C4-2B (cell line): ENCODE data around the gene XIRP2.

ENCODE experiments used
- H3K27ac ChIP-seq: fragments of 450-650 bp; 2 replicates; pipeline ENCODE4 v1.5.1; 2017
- CTCF ChIP-seq: fragments of 450-650 bp; conservative IDR thresholded peaks from 2 replicates; pipeline ENCODE4 v1.5.1; 2017; ENCODE audit warnings: mild to moderate bottlenecking
- ZFX ChIP-seq: fragments of 450-650 bp; IDR thresholded peaks from 2 replicates; pipeline ENCODE4 v1.6.1; 2017

Gene XIRP2

GRCh38 chr2:166888180-166888579 is at the start of gene XIRP2:
Gene XIRP2, plus strand, starts transcription at chr2:166888480. Its CDS starts 15,003 bp downstream, at chr2:166903483.
- TF ChIP-seq ZFX (no peak), CTCF (no peak)
- no peak within 1 kb of the TSS for H3K27ac ChIP-seq

GRCh38 chr2:166841152-166841551 is 47.1 kb upstream of the XIRP2 start:
- TF ChIP-seq ZFX (no peak), CTCF (no peak)
- H3K27ac ChIP-seq, result no peak overlapping the region

GRCh38 chr2:166841679-166842078 is 46.6 kb upstream of the XIRP2 start:
- no peak overlapping the region for H3K27ac ChIP-seq
- no peak for TF ChIP-seq CTCF
- no peak for TF ChIP-seq ZFX

GRCh38 chr2:166844111-166844510 is 44.2 kb upstream of the XIRP2 start:
- H3K27ac ChIP-seq, result no peak overlapping the region
- TF ChIP-seq CTCF (no peak), ZFX (no peak)

- H3K27ac ChIP-seq, result no peak overlapping the region
- TF ChIP-seq ZFX (no peak), CTCF (no peak)
Measured at GRCh38 chr2:166862468-166863132, 25.7 kb upstream of the XIRP2 start.

- H3K27ac ChIP-seq, result no peak overlapping the region
- TF ChIP-seq CTCF (no peak), ZFX (no peak)
Measured at GRCh38 chr2:166867874-166868514, 20.3 kb upstream of the XIRP2 start.

GRCh38 chr2:166870346-166870745 is 17.9 kb upstream of the XIRP2 start:
- TF ChIP-seq ZFX (no peak), CTCF (no peak)
- no peak overlapping the region for H3K27ac ChIP-seq
